T-helper 1 cell treated with Interleukin-12 subunit alpha and Interleukin-12 subunit beta and Interleukin-4 antibody, amounts not matched to agents 30 μg/mL and 1 μg/mL, for 36 hours (primary cell): ENCODE data around the gene INPP5K.
A peak's percentile ranks its signal among the peaks of the same experiment; 100 is the strongest.
"Not testable (repeated sequence)": the region's sequence is repeated elsewhere in the genome, so short reads cannot be mapped to it uniquely, and the experiment has no call there.

Source experiments
- H3K27ac Mint-ChIP-seq: one replicate; pipeline ENCODE4 v1.8.0; 2021; ENCODE audit warnings: mild to moderate bottlenecking, mixed read lengths
- H3K27me3 Mint-ChIP-seq: one replicate; pipeline ENCODE4 v1.8.0; 2021; ENCODE audit warnings: low read depth, mixed read lengths
- H3K36me3 Mint-ChIP-seq: one replicate; pipeline ENCODE4 v1.8.0; 2021; ENCODE audit warnings: low read depth, mixed read lengths
- H3K4me1 Mint-ChIP-seq: one replicate; pipeline ENCODE4 v1.8.0; 2021; ENCODE audit warnings: low read depth, mixed read lengths
- H3K4me3 Mint-ChIP-seq: one replicate; pipeline ENCODE4 v1.8.0; 2021; ENCODE audit warnings: mild to moderate bottlenecking, moderate library complexity, mixed read lengths
- H3K9me3 Mint-ChIP-seq: one replicate; pipeline ENCODE4 v1.8.0; 2021; ENCODE audit warnings: mixed read lengths

The INPP5K gene

GRCh38 chr17:1516388-1517161 lies at the start of gene INPP5K:
TSS of gene INPP5K (minus strand) at chr17:1516612. CDS start at chr17:1516499, 113 bp downstream.
- Mint-ChIP-seq H3K4me1 (peaks cover 17% of the 10 kb centered on the region), H3K36me3 (peaks cover 9% of the 10 kb centered on the region), H3K27me3 (no peaks in the 10 kb centered on the region)

GRCh38 chr17:1565877-1566276 lies 49.5 kb upstream of the INPP5K start:
- peaks cover 9% of the 10 kb centered on the region for H3K36me3 Mint-ChIP-seq
- H3K4me1 Mint-ChIP-seq = peaks cover 29% of the 10 kb centered on the region
- no peak overlapping the region for H3K27ac Mint-ChIP-seq
- H3K27me3 Mint-ChIP-seq = peaks cover 9% of the 10 kb centered on the region
- H3K9me3 Mint-ChIP-seq = no peaks in the 10 kb centered on the region
- peak overlapping the region; percentile 21 for H3K4me3 Mint-ChIP-seq

More at GRCh38 chr17:1516388-1517161, at the start of gene INPP5K:
- Mint-ChIP-seq H3K27ac (peak within 1 kb of the TSS; percentile 91), H3K9me3 (no peaks in the 10 kb centered on the region), H3K4me3 (peak within 1 kb of the TSS; percentile 91)

DNA sequence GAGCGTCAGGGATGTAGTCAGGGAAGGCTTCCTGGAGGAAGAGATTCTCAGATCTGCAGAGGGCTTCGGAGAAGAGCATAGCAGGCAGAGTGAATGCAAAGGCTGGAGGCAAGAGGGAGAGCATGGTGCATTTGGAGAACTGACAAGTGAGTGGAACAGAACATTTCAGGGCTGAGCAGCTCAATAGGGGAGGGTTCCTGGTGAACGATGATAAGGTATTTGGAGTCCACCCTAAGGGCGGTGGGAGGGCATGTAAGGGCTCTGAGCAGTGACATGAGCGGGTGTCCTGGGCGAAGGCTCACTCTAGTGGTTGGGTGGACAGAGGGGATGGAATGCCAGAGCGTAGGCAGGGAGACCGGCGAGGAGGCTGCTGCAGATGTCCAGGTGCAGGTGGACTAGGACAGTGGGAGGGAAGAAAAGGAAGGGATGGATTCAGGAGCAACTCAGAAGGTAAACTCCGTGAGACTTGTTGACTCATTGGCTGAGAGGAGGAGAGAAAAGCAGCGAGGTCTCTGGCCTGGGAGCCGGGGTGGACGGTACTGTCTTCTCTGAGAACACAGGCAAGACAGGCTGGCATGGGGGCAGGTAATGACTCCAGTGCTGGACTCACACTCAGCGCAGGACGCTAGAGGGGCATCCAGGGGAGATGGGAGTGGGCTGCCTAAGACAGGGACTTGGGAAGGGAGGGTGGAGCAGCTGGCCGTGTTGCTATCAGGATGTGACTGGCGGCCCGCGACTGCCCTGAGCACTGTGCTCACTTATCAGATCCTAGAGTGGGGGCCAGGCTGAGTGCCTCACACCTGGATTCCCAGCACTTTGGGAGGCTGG lies 47.6 kb upstream of the INPP5K start:
- Mint-ChIP-seq H3K27ac (peak overlapping the region; percentile 77), H3K4me1 (peaks cover 34% of the 10 kb centered on the region), H3K9me3 (no peaks in the 10 kb centered on the region), H3K27me3 (peaks cover 9% of the 10 kb centered on the region), H3K4me3 (peak overlapping the region; percentile 71), H3K36me3 (peaks cover 9% of the 10 kb centered on the region)

GRCh38 chr17:1563471-1563785 lies 47.0 kb upstream of the INPP5K start:
- H3K27me3 Mint-ChIP-seq, H3K9me3 Mint-ChIP-seq, H3K36me3 Mint-ChIP-seq: not testable (repeated sequence)
- Mint-ChIP-seq H3K27ac (peak overlapping the region; percentile 77), H3K4me1 (peaks cover 35% of the 10 kb centered on the region), H3K4me3 (peak overlapping the region; percentile 71)

GRCh38 chr17:1562176-1562643 lies 45.8 kb upstream of the INPP5K start:
- Mint-ChIP-seq H3K27me3 (peaks cover 9% of the 10 kb centered on the region), H3K4me3 (no peak overlapping the region), H3K4me1 (peaks cover 36% of the 10 kb centered on the region), H3K9me3 (no peaks in the 10 kb centered on the region), H3K36me3 (peaks cover 10% of the 10 kb centered on the region), H3K27ac (no peak overlapping the region)

DNA sequence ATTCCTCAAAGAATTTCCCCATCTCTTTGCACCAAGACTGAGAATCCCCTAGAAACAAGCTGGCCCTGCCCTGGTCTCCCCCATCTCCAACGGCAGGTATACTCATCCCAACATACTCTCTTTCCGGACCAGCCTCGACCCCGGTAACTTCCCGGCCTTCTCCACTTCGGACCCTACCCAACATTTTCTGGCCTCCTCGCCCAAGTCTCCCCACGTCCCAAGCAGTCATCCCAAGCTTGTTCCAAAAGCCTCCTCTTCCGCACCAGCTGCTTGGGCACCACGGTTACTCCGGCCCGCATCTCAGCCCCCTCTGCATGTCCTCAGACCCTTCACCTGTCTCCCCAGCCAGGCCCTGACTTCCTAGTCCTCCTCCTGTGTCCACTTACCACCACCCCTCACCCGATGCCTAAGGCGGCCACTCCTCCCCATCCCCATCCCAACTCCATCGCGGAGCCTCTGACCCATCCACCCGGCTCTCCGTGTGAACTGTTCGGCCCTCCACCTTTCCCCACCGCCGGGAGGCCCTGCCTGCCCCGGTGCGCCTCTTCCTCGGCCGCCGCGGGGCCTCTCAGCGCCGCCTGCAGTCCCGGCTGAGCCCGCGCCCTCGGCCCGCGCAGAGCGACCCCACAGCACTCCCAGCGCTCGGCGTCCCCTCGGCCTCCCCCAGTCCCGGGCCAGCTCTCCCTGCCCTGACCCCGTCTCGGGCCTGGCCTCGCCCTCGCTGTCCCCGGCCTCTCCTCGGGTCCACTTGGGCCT lies 45.2 kb upstream of the INPP5K start:
- peaks cover 11% of the 10 kb centered on the region for H3K36me3 Mint-ChIP-seq
- H3K9me3 Mint-ChIP-seq = no peaks in the 10 kb centered on the region
- peaks cover 38% of the 10 kb centered on the region for H3K4me1 Mint-ChIP-seq

DNA sequence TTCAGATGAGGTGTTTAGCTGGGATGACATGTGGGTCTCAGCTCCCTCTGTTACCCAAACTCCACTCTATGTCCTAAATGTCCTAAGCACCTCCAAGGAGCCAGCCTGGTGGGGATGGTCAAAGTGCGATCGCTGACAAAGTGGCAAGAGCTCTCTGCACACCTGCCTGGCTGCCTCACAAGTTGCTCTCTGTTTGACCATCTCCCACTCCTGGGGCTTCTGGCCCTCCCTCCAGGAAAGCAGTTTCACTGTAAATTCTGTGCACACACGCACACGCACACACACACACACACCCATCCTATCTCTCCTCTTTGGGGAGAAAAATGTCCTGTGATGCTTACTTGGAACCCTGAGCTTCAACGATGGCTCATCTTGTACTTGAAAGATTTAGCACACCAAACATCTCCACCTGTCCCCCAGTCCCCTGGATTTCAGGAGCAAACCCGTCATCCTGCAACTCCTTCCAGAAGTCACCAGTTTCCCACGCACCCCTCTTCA lies 44.5 kb upstream of the INPP5K start:
- peaks cover 42% of the 10 kb centered on the region for H3K4me1 Mint-ChIP-seq
- H3K27ac Mint-ChIP-seq = peak overlapping the region; percentile 64
- peak overlapping the region; percentile 80 for H3K4me3 Mint-ChIP-seq
- no peaks in the 10 kb centered on the region for H3K9me3 Mint-ChIP-seq
- H3K27me3 Mint-ChIP-seq = peaks cover 9% of the 10 kb centered on the region
- H3K36me3 Mint-ChIP-seq = peaks cover 15% of the 10 kb centered on the region

More for the DNA sequence above, 45.2 kb upstream of the INPP5K start:
- peak overlapping the region; percentile 80 for H3K4me3 Mint-ChIP-seq
- peaks cover 9% of the 10 kb centered on the region for H3K27me3 Mint-ChIP-seq
- peak overlapping the region; percentile 64 for H3K27ac Mint-ChIP-seq

DNA sequence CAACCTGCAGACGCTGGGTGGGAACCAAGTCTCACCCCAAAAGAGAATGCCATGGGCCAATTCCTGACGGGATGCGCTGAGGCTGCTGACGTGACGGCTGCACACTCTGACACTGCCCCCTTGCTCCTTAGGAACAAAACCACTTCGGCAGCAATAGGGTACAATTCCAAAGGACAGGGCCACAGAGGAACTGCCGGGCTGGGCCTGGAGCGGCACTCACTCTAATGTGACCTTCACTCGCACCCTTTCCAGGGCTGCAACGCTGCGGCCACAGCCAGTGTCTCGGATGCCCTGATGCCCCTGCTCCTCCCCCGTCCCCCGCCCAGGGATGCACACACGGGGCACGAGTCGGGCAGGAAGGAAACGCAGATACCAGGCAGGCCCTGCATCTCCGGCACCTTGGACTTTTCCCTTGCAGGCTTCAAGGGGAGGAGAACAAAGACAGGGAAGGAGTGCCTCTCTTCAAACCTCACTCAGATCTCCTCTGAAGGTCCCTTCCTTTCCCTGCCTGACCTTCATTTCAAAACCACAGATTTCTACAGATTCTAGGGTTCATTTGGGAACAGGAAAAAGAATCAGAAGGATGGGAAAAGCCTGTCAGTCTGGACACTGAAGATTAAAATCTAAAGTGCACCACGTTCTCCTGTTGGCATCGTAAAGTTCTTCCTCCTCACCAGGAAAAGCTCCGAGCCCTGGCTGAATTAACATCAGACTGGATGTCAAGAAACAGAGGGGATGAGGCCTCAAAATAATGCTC lies 43.9 kb upstream of the INPP5K start:
- Mint-ChIP-seq H3K27me3 (peaks cover 9% of the 10 kb centered on the region), H3K4me3 (no peak overlapping the region), H3K36me3 (peaks cover 15% of the 10 kb centered on the region), H3K9me3 (no peaks in the 10 kb centered on the region), H3K4me1 (peaks cover 42% of the 10 kb centered on the region), H3K27ac (no peak overlapping the region)

DNA sequence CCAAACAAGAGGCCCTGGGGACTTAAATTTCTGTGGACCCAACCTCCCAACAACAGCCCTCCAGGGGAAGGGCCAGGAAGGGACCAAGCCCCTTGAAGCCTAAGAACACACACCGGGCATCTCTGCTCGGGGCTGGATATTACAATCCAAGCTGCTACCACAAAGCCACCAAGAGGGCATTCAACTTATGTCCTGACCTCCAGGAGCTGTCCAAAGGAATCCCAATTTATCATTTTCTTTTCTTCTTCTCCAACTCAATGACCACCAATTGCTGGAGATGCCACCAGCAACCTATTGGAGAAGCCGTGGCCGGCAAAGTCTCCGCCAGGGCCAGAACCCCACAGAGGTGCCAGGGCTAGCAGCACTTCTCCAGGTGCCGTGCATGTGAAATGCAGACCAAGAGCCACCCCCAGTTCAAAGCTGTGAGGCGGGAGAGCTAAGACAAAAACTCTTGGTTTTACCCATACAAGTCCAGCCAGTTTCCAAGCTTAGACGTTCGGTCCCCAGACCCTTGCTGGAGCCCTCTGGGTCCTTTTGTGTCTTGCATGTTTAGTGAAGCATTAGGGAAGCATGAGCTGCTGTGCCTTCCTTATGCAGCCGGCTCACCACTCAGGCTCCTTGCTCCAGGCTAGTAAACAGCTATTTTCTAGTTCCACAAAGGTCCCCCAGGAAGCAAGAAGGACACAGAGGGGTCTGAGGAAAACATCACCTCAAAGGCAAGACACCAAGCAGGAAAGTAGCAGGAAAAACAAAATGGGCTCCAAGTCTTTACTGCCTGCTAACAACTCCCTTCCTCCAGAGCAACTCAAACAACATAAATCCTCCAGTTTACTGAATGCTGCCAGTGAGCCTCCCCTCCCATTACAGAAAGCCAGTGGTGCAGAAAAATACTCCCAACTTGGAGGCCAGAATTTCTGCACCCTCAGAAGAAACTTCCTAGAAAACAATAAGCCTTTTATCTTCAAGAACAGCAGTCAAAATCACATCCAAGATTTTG lies 42.9 kb upstream of the INPP5K start:
- Mint-ChIP-seq H3K36me3 (peaks cover 17% of the 10 kb centered on the region), H3K4me3 (no peak overlapping the region), H3K4me1 (peaks cover 44% of the 10 kb centered on the region), H3K27ac (no peak overlapping the region), H3K27me3 (peaks cover 9% of the 10 kb centered on the region), H3K9me3 (no peaks in the 10 kb centered on the region)

GRCh38 chr17:1558401-1558800 lies 42.0 kb upstream of the INPP5K start:
- Mint-ChIP-seq H3K36me3 (peaks cover 18% of the 10 kb centered on the region), H3K4me3 (no peak overlapping the region), H3K9me3 (no peaks in the 10 kb centered on the region), H3K27ac (no peak overlapping the region), H3K27me3 (no peaks in the 10 kb centered on the region), H3K4me1 (peaks cover 37% of the 10 kb centered on the region)

GRCh38 chr17:1557355-1558095 lies 41.1 kb upstream of the INPP5K start:
- Mint-ChIP-seq H3K9me3 (no peaks in the 10 kb centered on the region), H3K4me1 (peaks cover 37% of the 10 kb centered on the region), H3K4me3 (no peak overlapping the region), H3K27ac (no peak overlapping the region), H3K36me3 (peaks cover 21% of the 10 kb centered on the region), H3K27me3 (no peaks in the 10 kb centered on the region)

DNA sequence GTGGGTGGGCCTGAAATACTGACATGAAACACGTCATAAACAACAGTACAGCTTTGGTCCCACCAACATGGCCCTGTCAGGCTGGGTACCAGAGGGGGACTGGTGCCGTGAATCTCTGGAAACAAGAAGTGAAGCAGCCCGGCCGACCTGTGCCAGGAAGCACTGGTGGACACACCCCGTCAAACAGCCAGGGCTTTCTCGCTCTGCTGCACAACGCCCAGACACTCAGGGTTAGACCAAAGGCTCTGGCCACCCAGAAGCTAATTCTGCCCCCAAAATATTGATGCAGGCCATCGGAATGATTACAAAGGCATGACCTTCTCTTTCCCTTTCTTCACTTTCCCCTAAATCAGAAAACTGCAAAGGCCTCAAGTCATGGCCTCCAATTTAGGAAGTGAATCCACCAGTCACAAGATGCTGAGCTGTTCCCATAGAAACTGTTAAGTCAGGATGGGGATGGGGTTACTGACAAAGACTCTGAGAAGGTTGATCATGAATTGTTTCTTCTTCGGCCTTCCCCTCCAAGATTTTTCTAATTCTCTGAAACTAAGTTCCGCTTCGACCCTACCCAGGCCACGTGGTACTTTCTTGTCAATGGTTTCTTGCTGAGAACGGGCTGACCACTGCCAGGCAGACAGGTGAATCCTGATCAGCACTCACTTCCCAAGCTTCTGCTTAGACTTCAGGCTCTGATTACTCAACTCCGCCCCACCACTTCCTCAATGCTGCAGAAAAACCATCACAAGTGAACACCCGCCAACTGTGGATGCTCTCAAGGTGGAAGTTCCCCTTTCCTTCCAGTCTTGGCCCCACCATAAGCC lies 39.4 kb upstream of the INPP5K start:
- Mint-ChIP-seq H3K4me1 (peaks cover 29% of the 10 kb centered on the region), H3K27ac (no peak overlapping the region), H3K27me3 (no peaks in the 10 kb centered on the region)

More for the DNA sequence above, 39.4 kb upstream of the INPP5K start:
- Mint-ChIP-seq H3K9me3 (no peaks in the 10 kb centered on the region), H3K4me3 (no peak overlapping the region), H3K36me3 (peaks cover 17% of the 10 kb centered on the region)
